WTC11 (cell line): ENCODE data around the gene PTPRJ. TPM values are rescaled to one million over a fixed set of nuclear protein-coding genes. Genes with fewer than 3 reads are reported as not detected.

ENCODE experiments used
- ATAC-seq: fragments of 200-7000 bp; cut with Tn5 transposase; 2 replicates; pipeline ENCODE4 v1.10.0; 2021; ENCODE audit warnings: mild to moderate bottlenecking, moderate library complexity
- CTCF ChIA-PET: fragments of 300-600 bp; sonication (Branson Sonifier 250); formaldehyde crosslinking; loops from one replicate; lab custom pipeline; 2021; ENCODE audit warnings: antibody characterized with exemption; lab: Charles Lee
- POLR2A ChIA-PET: fragments of 350-600 bp; sonication (Branson Sonifier 250); formaldehyde crosslinking; loops from one replicate; lab custom pipeline; 2021; ENCODE audit warnings: antibody characterized with exemption; lab: Charles Lee
- DNase-seq: peaks from one replicate; pipeline ENCODE4 v3.0.0; 2021; ENCODE audit warnings: low spot score
- H3K27ac Mint-ChIP-seq: 2 replicates; pipeline ENCODE4 v1.8.0; 2021; ENCODE audit warnings: mixed read lengths
- H3K27me3 Mint-ChIP-seq: 2 replicates; pipeline ENCODE4 v1.8.0; 2021; ENCODE audit warnings: low read depth, mild to moderate bottlenecking, moderate library complexity, mixed read lengths
- H3K36me3 Mint-ChIP-seq: 2 replicates; pipeline ENCODE4 v1.8.0; 2021; ENCODE audit warnings: mixed read lengths
- H3K4me1 Mint-ChIP-seq: 2 replicates; pipeline ENCODE4 v1.8.0; 2022; ENCODE audit warnings: mixed read lengths
- H3K4me3 Mint-ChIP-seq: 2 replicates; pipeline ENCODE4 v1.8.0; 2021; ENCODE audit warnings: mild to moderate bottlenecking, moderate library complexity, mixed read lengths
- H3K9me3 Mint-ChIP-seq: 2 replicates; pipeline ENCODE4 v1.8.0; 2021; ENCODE audit warnings: mixed read lengths
- ATF6 ChIP-seq: sonication (generic); formaldehyde crosslinking; IDR thresholded peaks from 2 replicates; pipeline ENCODE4 v1.8.1; 2023; ENCODE audit warnings: mild to moderate bottlenecking, missing genetic modification reagents
- CBFB ChIP-seq: sonication (generic); formaldehyde crosslinking; IDR thresholded peaks from 2 replicates; pipeline ENCODE4 v1.8.1; 2022; ENCODE audit warnings: mild to moderate bottlenecking, low read depth, missing genetic modification reagents
- CDX4 ChIP-seq: fragments of 250-450 bp; sonication (Bioruptor Pico); IDR thresholded peaks from 2 replicates; pipeline ENCODE4 v1.9.0; 2021; ENCODE audit warnings: moderate library complexity, mild to moderate bottlenecking, inconsistent platforms, borderline replicate concordance
- E2F4 ChIP-seq: sonication (generic); formaldehyde crosslinking; IDR thresholded peaks from 2 replicates; pipeline ENCODE4 v1.8.1; 2022; ENCODE audit warnings: low read depth, mild to moderate bottlenecking, moderate library complexity, missing genetic modification reagents, borderline replicate concordance
- GRHL2 ChIP-seq: fragments of 250-450 bp; sonication (Bioruptor Pico); IDR thresholded peaks from 2 replicates; pipeline ENCODE4 v1.8.0; 2022; ENCODE audit warnings: mild to moderate bottlenecking, moderate library complexity; ENCODE audit not compliant: insufficient replicate concordance, severe bottlenecking
- HMGA2 ChIP-seq: fragments of 250-450 bp; sonication (Bioruptor Pico); IDR thresholded peaks from 2 replicates; pipeline ENCODE4 v1.4.0; 2021; ENCODE audit warnings: mild to moderate bottlenecking, moderate library complexity
- JUN ChIP-seq: sonication (generic); formaldehyde crosslinking; IDR thresholded peaks from 2 replicates; pipeline ENCODE4 v1.8.0; 2023; ENCODE audit warnings: mild to moderate bottlenecking, missing genetic modification reagents
- MAX ChIP-seq: sonication (generic); formaldehyde crosslinking; IDR thresholded peaks from 2 replicates; pipeline ENCODE4 v1.8.0; 2022; ENCODE audit warnings: mild to moderate bottlenecking, missing genetic modification reagents
- NFE2L1 ChIP-seq: sonication (generic); formaldehyde crosslinking; IDR thresholded peaks from 2 replicates; pipeline ENCODE4 v1.8.1; 2023; ENCODE audit warnings: missing genetic modification reagents
- PRRX2 ChIP-seq: fragments of 250-450 bp; sonication (Bioruptor Pico); IDR thresholded peaks from 2 replicates; pipeline ENCODE4 v1.8.0; 2021; ENCODE audit warnings: mild to moderate bottlenecking
- ZNF281 ChIP-seq: sonication (generic); formaldehyde crosslinking; IDR thresholded peaks from 2 replicates; pipeline ENCODE4 v1.8.0; 2023; ENCODE audit warnings: mild to moderate bottlenecking, missing genetic modification reagents
- ZNF425 ChIP-seq: fragments of 250-450 bp; sonication (Bioruptor Pico); conservative IDR thresholded peaks from 2 replicates; pipeline ENCODE4 v1.9.0; 2021; ENCODE audit warnings: mild to moderate bottlenecking
- ZNF532 ChIP-seq: fragments of 250-450 bp; sonication (Bioruptor Pico); IDR thresholded peaks from 2 replicates; pipeline ENCODE4 v1.9.0; 2021; ENCODE audit warnings: mild to moderate bottlenecking, borderline replicate concordance
- total RNA-seq: library from RNA; stranded (reverse); gene quantifications from 3 replicates; pipeline ENCODE4 v1.2.3, GENCODE V29; 2021

Gene PTPRJ
- total RNA-seq, 1 experiment from 2014 or later, result 19.5 TPM

GRCh38 chr11:48049036-48049435 is 68.7 kb downstream of the PTPRJ start:
- CTCF ChIA-PET, result no interaction called here
- Mint-ChIP-seq H3K4me1 (peaks cover 48% of the 10 kb centered on the region), H3K4me3 (no peak overlapping the region), H3K36me3 (no peaks in the 10 kb centered on the region), H3K27me3 (no peaks in the 10 kb centered on the region), H3K9me3 (no peaks in the 10 kb centered on the region), H3K27ac (peak overlapping the region; percentile 83)
- POLR2A ChIA-PET, result no interaction called here
- TF ChIP-seq ATF6 (CRISPR knock-in tag), result no peak
- TF ChIP-seq ZNF425 (CRISPR knock-in tag), result no peak
- no peak for TF ChIP-seq GRHL2
- TF ChIP-seq MAX (CRISPR knock-in tag), result no peak
- no peak for TF ChIP-seq PRRX2 (CRISPR knock-in tag)
- no peak for TF ChIP-seq HMGA2 (CRISPR knock-in tag)
- no peak for TF ChIP-seq E2F4 (CRISPR knock-in tag)
- no peak for TF ChIP-seq JUN (CRISPR knock-in tag)
- no peak for TF ChIP-seq CBFB (CRISPR knock-in tag)
- no peak for TF ChIP-seq NFE2L1 (CRISPR knock-in tag)
- no peak for TF ChIP-seq ZNF281 (CRISPR knock-in tag)
- ATAC-seq (no peak), DNase-seq (no peak)

GRCh38 chr11:48050304-48050703 is 69.9 kb downstream of the PTPRJ start:
- Mint-ChIP-seq H3K27ac (no peak overlapping the region), H3K4me1 (peaks cover 46% of the 10 kb centered on the region), H3K27me3 (no peaks in the 10 kb centered on the region), H3K9me3 (no peaks in the 10 kb centered on the region), H3K4me3 (no peak overlapping the region), H3K36me3 (no peaks in the 10 kb centered on the region)
- no peak for DNase-seq
- TF ChIP-seq ZNF532, result no peak
- no peak for TF ChIP-seq CDX4 (CRISPR knock-in tag)
- TF ChIP-seq HMGA2 (CRISPR knock-in tag), result no peak
- ChIA-PET CTCF (interaction anchor here (0.8 kb wide), 1 partner anchor 59 kb away, joined by 3 read pairs; no protein-coding TSS in a partner anchor), POLR2A (no interaction called here)
- no peak for ATAC-seq
